HG03378 (cell line): Measurements from ENCODE around the gene TTC27.
A peak's percentile ranks its signal among the peaks of the same experiment; 100 is the strongest.
"Not testable (repeated sequence)": the region's sequence is repeated elsewhere in the genome, so short reads cannot be mapped to it uniquely, and the experiment has no call there.

Experiments
- ATAC-seq: cut with Tn5 transposase; IDR thresholded peaks from one replicate; pipeline ENCODE4 v1.9.1; 2021; ENCODE audit warnings: mild to moderate bottlenecking, moderate library complexity; ENCODE audit not compliant: unreplicated experiment

TTC27 gene

GRCh38 chr2:32627814-32628579, at the start of gene TTC27:
TTC27 (plus strand) TSS chr2:32628050; CDS start chr2:32628293, 243 bp downstream.
- ATAC-seq = peak; percentile 98

- ATAC-seq = peak; percentile 79
These were observed 36.0 kb upstream of the TTC27 start for GRCh38 chr2:32591669-32592463.

GRCh38 chr2:32594573-32594972, 33.3 kb upstream of the TTC27 start:
- no peak for ATAC-seq

GRCh38 chr2:32611366-32611765, 16.5 kb upstream of the TTC27 start:
- ATAC-seq = no peak

- no peak for ATAC-seq
These were observed 16.1 kb upstream of the TTC27 start for GRCh38 chr2:32611771-32612170.

- ATAC-seq = no peak
These were observed 13.8 kb upstream of the TTC27 start for GRCh38 chr2:32614084-32614483.

GRCh38 chr2:32617599-32618189, 10.2 kb upstream of the TTC27 start:
- no peak for ATAC-seq

GRCh38 chr2:32622570-32623310, 5.1 kb upstream of the TTC27 start:
- no peak for ATAC-seq

- no peak for ATAC-seq
These were observed 4.5 kb upstream of the TTC27 start for GRCh38 chr2:32623311-32623706.

GRCh38 chr2:32624812-32625211, 3.0 kb upstream of the TTC27 start:
- no peak for ATAC-seq

GRCh38 chr2:32626639-32627221, 1.1 kb upstream of the TTC27 start:
- no peak for ATAC-seq

GRCh38 chr2:32627441-32627813, 423 bp upstream of the TTC27 start:
- ATAC-seq = peak; percentile 34

- no peak for ATAC-seq
These were observed 4.2 kb downstream of the TTC27 start for GRCh38 chr2:32632089-32632488.

- no peak for ATAC-seq
These were observed 5.2 kb downstream of the TTC27 start for GRCh38 chr2:32633040-32633439.

- ATAC-seq = not testable (repeated sequence)
These were observed 10.7 kb downstream of the TTC27 start for GRCh38 chr2:32638548-32638947.

- ATAC-seq = no peak
These were observed 13.3 kb downstream of the TTC27 start for GRCh38 chr2:32641180-32641579.

- ATAC-seq = no peak
These were observed 19.4 kb downstream of the TTC27 start for GRCh38 chr2:32647180-32647651.

GRCh38 chr2:32652555-32653209, 24.8 kb downstream of the TTC27 start:
- ATAC-seq = no peak

GRCh38 chr2:32656069-32656468, 28.2 kb downstream of the TTC27 start:
- no peak for ATAC-seq

GRCh38 chr2:32663864-32664263, 36.0 kb downstream of the TTC27 start:
- no peak for ATAC-seq
